ENCODE data around the gene AKAP17A.

The AKAP17A gene

DNA sequence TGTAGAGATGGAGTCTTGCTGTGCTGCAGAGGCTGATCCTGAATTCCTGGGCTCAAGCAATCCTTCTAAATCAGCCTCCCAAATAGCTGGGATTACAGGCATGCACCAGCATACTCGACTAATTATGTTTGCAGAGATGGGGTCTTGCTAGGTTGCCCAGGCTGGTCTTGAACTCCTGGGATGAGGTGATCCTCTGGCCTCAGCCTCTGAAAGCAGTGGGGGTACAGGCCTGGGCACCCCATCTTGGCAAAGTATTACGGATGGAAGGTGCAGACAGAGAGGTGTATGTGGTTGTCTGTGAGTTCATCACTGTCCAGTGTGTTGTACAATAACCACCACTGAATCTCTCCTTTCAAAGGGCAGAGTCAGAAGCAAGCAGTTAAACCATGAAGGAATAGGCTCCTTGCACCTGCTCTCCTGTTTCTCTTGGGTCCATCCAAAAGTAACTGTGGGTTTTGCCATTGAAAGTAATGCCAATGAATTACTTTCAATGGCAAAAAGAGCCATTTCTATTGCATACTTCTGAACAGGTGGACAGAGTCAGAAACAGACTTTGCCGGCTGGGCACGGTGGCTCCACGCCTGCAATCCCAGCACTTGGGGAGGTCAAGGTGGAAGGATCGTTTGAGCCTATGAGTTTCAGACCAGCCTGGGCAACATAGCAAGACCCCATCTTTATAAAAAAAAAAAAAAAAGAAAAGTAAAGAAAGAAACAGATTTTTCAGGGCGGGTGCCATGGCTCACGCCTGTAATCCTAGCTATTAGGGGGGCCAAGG lies 7.0 kb upstream of the AKAP17A start:
- DNase-seq = no peak

DNA sequence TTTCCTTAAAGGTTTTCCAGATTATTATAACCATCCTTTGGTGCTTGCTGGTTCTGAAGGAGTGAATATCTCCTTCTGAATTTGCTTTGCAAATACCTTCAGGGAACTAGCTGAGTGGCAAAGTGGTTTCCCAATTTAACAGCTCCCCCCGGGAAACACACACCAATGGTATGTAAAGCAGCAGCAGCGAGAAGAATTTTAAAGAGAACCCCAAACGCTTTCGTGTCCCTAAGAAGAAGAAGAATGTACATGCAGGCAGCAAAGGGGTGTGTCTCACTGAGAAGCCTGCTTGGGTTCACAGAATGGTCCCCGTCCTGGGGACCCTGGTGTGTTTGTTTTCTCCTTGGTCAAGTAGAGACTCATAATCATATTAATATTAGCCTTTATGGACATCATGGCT lies 4.2 kb upstream of the AKAP17A start:
- DNase-seq = no peak

DNA sequence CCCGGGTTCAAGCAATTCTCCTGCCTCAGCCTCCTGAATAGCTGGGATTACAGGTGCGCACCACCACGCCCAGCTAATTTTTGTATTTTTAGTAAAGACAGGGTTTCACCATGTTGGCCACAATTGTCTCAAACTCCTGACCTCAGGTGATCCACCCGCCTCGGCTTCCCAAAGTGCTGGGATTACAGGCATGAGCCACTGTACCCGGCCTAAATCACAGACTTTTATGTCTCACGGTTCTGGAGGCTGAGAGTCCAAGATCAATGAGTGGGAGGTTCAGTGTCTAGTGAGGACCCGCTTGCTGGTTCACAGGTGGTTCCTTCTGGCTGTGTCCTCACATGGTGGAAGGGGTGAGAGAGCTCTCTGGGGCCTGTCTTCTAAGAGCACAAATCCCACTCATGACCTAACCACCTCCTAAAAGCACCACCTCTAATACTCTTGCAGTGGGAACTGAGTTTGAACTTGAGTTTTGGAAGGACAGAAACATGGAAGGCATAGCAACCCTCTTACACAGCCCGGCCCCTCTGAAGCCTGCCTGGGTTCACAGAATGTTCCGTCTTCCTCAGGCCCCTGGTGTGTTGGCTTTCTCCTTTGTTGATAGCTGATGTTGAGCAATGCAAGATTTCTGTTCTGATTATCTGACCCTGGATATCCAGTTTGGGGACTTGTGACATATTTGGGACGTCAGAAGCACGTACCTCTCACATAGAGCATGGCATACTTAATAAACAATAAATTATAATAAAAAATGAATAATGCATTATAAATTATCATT lies 1.9 kb upstream of the AKAP17A start:
- DNase-seq = no peak

DNA sequence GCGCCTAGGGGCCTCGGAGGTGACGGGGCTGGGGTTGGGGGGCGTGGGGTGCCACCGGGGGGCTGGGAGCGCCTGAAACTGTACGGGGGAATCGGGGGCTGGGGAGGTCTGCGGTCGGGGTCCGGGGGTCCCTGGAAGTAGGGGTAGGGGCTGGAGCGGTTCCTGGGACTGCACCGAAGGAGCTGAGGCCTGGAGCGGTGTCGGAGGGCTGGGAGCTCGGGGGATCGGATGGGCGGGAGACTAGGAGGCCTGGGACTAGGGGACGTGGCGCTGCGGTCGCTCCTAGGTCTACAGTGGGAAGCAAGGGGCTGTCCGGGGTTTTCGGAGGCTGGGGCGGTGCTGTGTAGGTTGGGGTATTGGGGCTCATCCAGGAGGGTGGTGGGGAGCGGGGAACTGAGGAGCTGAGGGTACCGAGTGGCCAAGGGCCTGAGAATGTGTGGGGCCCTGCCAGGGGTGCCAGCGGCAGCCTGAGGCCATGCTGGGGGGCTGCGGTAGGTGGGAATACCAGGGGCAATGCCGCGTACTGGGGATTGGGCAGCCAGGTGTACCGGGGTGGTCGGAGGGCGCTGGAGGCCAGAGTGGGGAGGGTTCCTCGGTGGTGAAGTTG lies 562 bp downstream of the AKAP17A start:
- DNase-seq = no peak

DNA sequence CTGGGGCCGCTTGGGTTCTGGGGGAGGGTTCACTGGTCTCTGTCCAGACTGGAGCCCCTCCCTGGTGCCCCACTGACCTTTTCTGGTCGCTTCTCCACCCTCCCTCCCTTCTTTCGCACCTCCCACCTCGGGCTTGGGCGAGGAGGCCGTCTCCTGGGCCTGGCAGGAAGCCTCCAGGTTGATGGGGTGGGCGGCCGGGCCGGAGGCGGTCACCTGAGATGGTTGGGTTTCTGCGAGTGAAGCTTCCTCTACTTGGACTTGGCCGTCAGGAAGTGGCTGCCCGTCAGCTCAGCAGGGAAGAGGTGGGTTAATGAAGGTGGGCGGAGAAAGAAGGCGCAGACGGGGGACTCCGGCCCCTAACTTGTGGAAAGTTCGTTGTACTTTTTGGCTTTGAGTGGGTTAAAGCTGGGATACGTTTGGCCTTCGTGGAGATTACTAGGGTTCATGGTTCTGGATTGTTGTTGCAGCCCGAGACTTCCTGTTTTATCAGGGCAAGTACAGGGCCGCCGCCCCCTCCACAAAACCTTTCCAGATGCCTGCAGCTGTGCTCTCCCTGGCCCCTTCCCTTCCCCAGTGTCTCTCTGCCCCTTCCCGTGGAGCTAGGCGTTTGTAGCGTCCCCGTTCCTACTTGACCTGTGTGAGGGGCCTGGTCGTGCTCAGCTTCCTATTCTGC lies 1.2 kb downstream of the AKAP17A start:
- no peak for DNase-seq

DNA sequence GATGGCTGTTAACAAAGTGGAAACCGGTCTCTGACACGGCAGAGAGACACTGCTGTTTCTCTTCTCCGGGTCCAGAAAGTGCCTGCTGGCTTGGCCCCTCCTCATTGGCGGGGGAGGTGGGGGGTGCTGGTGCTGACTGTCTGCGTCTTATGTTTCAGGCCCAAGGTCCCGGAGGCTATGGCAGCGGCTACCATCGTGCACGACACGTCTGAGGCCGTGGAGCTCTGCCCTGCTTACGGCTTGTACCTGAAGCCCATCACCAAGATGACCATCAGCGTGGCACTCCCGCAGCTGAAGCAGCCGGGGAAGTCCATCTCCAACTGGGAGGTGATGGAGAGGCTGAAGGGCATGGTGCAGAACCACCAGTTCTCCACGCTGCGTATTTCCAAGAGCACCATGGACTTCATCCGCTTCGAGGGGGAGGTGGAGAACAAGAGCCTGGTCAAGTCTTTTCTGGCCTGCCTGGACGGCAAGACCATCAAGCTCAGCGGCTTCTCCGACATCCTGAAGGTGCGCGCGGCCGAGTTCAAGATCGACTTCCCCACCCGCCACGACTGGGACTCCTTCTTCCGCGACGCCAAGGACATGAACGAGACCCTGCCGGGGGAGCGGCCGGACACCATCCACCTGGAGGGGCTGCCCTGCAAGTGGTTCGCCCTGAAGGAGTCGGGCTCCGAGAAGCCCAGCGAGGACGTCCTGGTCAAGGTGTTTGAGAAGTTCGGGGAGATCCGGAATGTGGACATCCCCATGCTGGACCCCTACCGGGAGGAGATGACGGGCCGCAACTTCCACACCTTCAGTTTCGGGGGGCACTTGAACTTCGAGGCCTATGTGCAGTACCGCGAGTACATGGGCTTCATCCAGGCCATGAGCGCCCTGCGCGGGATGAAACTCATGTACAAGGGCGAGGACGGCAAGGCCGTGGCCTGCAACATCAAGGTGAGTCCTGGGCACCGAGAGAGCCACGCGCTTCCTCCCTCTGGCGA lies 2.2 kb downstream of the AKAP17A start:
- DNase-seq = no peak

DNA sequence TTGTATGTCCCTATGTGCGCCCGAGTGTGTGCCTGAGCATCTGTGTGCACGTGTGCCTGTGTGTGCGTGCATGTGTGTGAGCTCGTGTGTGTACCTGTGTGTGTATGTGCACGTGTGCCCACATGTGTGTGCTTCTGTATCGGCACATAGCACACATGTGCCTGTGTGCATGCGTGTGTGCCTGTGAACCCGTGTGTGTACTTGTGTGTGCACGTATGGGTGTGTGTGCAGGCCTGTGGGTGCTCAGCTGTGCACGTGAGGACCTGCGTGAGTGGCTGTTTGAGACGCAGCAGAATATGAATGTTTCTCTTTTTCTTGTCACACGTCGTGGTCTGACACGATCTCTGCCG lies 4.3 kb downstream of the AKAP17A start:
- DNase-seq = no peak

DNA sequence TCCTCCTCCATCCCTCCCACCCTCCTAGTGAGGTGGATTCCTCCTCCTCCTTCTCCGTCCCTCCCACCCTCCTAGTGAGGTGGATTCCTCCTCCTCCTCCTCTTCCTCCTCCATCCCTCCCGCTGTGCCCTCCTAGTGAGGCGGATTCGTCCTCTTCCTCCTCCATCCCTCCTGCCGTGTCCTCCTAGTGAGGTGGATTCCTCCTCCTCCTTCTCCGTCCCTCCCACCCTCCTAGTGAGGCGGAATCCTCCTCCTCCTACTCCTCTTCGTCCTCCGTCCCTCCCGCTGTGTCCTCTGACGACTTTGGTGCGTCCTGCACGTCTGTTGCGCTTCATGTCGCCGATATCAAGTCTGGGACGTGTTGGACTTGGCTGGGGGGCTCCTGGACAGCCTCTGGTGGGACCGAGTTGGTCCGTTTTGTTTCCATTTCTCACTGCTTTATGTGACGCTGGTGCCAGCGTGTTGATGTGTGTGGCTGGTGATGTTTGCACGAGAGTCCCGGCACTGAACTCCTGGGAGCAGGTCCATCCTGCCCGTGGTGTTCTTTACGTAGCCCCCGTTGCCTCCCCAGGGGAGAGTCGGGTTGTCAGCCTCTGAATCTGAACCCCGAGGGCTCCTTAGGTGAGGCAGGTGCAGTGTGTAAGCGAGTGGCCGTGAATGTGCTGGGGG lies 5.4 kb downstream of the AKAP17A start:
- no peak for DNase-seq

DNA sequence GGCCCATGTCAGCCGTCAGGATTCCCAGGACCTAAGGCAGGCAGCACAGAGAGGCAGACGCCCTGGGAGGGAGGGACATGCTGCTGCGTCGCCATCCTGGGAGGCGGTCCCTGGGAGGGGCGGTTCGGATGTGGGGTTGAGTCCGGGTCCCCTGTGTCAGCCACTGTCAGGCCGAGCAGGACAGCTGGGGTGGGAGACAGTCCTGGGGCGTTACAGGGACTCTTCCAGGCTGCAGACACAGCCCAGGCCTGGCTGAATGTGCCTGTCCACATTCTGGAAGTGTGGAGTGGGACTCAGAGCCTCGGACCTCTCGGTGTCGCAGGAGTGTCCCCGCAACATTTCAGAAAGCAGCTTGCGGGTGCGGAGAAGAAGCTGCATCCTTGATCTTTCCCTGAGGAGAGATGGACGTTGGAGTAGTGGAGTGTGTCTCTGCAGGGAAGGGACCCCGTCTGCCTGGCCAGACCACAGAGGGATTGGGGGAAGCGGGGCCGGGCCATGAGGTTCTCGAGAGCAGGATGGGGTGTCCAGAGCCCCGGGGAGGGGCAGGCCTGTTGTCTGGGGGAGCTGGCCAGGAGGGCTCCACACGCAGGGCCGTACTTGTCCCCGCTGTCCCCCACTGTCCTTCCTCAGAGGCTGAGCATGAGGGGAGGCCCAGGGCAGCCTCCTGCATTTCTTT lies 6.1 kb downstream of the AKAP17A start:
- no peak for DNase-seq

DNA sequence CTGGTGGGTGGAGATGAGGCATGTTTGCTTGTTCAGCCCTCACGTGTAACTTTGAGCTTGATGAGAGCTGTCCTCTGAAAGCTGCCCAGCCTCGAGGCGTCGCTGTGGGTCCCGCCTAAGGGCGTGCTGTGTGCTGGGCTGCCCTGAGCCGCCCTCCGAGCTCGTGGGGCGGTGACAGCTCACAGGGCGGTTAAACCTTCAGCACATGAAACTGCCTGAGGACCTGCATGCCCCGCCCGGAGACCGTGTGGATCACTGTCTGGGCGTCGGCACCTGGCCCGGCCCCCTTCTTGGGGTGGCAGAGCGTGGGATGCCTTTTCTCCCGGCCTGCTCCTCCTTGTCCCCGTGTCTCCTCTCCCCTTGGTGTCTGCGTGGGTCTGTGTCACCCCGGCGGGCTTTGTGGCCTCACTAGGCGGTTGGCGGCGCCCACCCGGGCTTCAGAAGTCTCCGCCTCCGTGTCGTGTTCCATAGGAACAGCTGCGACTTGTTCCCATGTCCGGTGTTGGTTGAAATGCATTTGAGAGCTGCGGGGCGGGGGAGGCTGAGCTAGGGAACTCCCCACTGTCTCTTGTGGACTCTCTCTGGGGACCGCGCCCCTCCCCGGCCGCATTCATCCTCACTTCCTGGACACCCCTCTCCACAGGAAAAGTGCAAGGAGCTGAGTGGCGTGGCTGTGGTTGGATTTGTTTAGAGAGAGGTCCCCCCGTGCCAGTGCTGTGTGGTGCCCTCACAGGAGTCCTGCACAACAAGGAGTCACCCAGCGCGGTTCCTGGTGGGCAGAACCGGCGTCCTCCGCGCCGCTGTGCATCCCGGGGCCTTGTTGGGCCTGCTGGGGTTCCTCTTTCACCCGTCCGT lies 6.8 kb downstream of the AKAP17A start:
- no peak for DNase-seq

DNA sequence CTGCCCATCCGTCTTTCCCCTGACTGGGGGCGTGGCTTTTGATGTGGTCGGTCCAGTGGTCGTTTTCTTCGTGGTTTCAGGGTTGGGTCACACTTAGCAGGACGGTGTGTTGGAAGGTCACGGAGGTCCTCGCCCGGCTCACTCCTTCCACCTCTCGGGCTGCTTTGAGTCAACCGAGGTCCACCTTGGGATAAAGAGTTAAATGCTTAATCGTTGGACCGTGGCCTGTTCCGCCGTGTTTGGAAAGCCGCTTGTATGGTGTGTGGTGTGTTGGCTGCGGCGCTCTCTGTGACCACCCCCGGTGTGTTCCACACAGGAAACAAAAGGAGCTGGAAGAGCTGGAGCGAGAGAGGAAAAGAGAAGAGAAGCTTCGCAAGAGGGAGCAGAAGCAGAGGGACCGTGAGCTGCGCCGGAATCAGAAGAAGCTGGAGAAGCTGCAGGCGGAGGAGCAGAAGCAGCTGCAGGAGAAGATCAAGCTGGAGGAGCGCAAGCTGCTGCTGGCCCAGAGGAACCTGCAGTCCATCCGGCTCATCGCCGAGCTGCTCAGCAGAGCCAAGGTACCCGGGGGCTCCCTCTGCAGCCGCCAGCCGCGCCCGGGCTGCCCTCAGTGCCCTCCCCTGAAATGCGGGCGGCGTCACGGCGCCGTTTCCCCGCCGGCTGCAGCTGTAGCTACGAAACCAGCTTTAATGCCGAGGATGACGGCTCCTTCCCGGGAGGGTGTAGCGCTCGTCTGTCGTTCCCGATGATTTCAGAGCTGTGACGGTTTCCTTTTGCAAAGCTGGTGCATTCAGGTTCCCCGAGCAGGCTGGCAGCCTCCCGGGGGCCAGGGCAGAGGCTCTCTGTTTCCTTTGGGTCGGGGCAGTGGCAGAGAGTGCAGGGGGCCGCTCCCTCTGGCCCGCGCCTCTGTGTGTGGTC lies 7.7 kb downstream of the AKAP17A start:
- no peak for DNase-seq

DNA sequence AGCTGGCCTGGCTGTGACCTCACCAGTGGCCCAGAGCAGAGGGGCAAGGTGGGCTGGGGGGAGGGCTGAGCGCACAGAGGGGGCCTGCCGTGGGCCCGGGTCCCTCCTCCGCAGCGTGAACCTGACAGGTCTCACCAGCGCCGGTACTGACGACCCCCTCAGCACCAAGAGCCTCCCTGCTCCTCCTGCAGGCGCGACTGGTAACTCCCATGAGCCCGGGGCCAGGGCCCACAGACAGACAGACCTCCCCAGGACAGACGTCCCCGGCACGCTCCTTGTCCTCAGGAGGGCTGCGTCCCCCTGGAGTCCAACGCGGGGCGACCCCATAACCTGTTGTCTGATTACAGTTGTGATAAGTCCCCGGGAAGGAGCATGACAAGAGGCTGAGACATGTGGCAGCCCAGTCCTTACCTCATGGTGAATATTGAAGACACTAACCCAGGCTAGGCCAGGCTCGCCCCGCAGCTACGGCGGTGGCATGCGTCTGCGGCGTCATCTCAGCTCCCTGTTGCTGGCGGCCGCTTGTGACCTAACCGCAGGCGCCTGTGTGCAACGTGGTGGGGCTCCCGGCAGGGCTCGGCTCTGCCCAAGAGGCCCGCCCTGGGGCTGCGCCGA lies 8.5 kb downstream of the AKAP17A start:
- no peak for DNase-seq

DNA sequence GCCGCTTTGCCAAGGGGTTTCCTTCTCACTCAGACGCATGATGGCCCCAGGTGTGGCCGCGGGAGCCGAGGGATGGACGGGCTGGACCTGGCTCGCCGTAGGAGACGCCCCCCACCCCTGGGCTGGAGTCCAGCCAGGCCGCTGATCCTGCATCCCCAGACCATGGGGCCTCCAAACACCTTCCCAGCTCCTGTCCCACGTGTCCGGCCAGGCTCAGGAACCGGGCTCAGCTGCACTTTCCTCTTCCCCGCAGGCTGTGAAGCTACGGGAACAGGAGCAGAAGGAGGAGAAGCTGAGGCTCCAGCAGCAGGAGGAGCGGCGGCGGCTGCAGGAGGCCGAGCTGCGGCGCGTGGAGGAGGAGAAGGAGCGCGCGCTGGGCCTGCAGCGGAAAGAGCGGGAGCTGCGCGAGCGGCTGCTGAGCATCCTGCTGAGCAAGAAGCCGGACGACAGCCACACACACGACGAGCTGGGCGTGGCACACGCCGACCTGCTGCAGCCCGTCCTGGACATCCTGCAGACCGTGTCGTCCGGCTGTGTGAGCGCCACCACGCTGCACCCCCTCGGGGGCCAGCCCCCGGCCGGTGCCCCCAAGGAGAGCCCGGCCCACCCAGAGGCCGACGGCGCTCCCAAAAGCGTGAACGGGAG lies 9.1 kb downstream of the AKAP17A start:
- no peak for DNase-seq

DNA sequence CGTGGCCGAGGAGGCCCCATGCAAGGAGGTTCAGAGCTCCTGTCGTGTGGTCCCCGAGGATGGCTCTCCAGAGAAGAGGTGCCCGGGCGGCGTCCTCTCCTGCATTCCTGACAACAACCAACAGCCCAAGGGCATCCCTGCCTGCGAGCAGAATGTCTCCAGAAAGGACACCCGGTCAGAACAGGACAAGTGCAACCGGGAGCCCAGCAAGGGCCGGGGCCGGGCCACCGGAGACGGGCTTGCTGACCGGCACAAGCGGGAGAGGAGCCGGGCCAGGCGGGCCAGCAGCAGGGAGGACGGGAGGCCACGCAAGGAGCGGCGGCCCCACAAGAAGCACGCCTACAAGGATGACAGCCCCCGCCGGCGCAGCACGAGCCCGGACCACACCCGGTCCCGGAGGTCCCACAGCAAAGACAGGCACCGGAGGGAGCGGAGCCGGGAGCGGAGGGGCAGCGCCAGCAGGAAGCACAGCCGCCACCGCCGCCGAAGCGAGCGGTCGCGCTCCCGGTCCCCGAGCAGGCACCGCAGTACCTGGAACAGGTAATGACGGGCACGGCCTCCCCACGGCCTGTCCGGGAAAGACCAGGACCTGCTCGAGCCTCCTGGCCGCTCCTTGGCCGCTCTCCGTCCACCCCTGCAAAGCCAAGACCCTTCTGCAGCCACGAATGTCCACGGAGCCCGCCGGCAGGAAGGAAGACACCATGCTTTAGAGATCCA lies 9.8 kb downstream of the AKAP17A start:
- no peak for DNase-seq

DNA sequence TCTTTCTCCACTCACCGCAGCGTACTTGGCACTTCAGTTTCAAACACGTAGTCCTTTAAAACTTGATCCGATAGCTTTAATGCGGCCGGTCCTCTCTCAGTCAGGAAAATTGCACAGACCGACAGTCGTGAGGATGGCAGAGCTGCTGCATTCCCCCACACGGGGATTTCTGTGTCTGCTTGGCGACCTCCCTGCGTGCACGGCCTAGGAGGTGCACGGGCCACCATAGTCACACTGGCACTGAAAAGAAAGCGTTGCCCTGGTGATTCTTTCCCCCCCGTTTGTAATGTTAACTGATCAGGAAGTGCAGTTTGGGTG lies 10.3 kb downstream of the AKAP17A start:
- no peak for DNase-seq

DNA sequence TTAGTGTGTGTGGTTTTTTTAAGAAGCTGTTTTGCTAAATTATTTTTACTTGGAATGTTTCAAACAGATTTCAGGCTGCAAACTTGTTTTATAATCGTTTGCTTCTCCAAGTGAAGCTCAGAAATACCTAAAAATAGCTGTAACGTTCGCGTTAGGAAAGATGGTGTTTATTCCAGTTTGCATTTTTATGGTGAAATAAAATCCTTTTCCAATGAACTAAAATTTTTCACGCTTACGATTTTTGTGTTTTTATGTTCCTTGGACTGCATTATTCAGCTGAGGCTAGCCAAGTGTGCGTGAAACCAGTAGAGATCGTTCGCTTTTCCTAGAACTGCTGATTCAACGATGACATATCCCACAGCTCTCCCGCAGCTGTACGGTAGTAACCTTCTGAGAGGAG lies 10.9 kb downstream of the AKAP17A start:
- DNase-seq = no peak

DNA sequence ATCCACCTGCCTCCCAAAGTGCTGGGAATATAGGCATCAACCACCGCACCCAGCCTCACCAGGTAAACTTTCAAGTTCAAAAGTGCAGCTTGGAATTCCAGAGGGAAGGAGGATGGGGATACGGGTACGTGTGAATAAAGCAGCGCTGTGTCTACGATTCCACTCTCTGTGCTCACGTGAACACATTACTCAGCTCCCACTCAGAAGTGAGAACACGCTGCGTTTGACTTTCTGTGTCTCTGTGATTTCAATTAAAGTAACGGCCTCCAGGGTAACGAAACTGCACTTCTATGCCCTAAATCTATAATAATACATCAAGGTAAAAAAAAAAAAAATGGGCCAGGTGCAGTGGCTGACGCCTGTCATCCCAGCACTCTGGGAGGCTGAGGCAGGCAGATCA lies 15.1 kb downstream of the AKAP17A start:
- DNase-seq = no peak

DNA sequence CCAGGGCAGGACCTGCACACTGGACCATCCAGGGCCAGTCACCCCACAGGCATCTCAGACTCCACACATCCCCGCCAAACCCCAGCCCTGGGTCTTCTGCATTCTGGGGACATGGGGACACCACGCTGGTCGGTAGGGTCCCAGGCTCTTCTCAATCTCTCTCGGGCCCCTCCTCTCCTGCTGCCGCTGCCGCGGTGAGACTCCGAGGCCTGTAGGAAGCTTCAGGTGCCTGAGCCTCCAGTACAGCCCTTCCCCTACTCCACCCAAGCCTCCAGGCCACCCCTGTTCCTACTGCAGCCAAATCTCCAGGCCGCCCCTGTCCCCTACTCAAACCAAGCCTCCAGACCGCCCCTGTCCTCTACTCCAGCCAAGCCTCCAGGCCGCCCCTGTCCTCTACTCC lies 17.9 kb downstream of the AKAP17A start:
- no peak for DNase-seq
